ENCODE results near the gene ZSWIM4. TPM values are rescaled to one million over a fixed set of nuclear protein-coding genes. Genes with fewer than 3 reads are reported as not detected.
"Not testable (repeated sequence)": the region's sequence is repeated elsewhere in the genome, so short reads cannot be mapped to it uniquely, and the experiment has no call there.

ZSWIM4 gene
- total and polyA plus RNA-seq, 3 donors from 2014 or later = 3.4 to 10.0 (median 4.7) TPM

- Histone ChIP-seq H3K4me3 (peak within 1 kb of the TSS; percentile 85 to 89), H3K9me3 (no peaks in the 10 kb centered on the region), H3K4me1 (peaks cover 11% of the 10 kb centered on the region), H3K27ac (peak within 1 kb of the TSS; percentile 88), H3K27me3 (no peaks in the 10 kb centered on the region), H3K36me3 (ENCODE audit: low read depth, missing control alignments) (no peaks in the 10 kb centered on the region)
- TF ChIP-seq POLR2A (IDR thresholded peaks at IDR 0.05) (peak; percentile 81), CTCF (IDR thresholded peaks at IDR 0.05) (no peak)
- 0% methylated on average over 60 to 61 of the region's 61 CpGs for WGBS, 2 donors
- peak; percentile 97 for DNase-seq
- intact Hi-C loops (cut with DNase I; ENCODE audit: low total_unique reads) = no loop called here
Measured at GRCh38 chr19:13774217-13775191, 20.7 kb upstream of the ZSWIM4 start, which contains the start of gene C19orf53. TSS of gene C19orf53 (plus strand) at chr19:13774456. CDS start at chr19:13774478, 22 bp downstream.

- WGBS, 2 donors = 84 to 88% methylated on average over 7 to 9 of the region's 9 CpGs
- intact Hi-C loops (cut with DNase I; ENCODE audit: low total_unique reads) = no loop called here
- H3K4me3 ChIP-seq = no peak overlapping the region
- TF ChIP-seq POLR2A (IDR thresholded peaks at IDR 0.05) (no peak), CTCF (IDR thresholded peaks at IDR 0.05) (no peak)
- no peaks in the 10 kb centered on the region for H3K9me3 ChIP-seq
- H3K36me3 ChIP-seq (ENCODE audit: low read depth, missing control alignments) = no peaks in the 10 kb centered on the region
- peaks cover 22% of the 10 kb centered on the region for H3K4me1 ChIP-seq
- no peak for DNase-seq
- H3K27ac ChIP-seq = no peak overlapping the region
- H3K27me3 ChIP-seq = no peaks in the 10 kb centered on the region
Measured at GRCh38 chr19:13778398-13778797, 16.8 kb upstream of the ZSWIM4 start.

GRCh38 chr19:13778847-13779246, 16.4 kb upstream of the ZSWIM4 start:
- intact Hi-C loops (cut with DNase I; ENCODE audit: low total_unique reads) = no loop called here
- peaks cover 18% of the 10 kb centered on the region for H3K4me1 ChIP-seq
- no peaks in the 10 kb centered on the region for H3K9me3 ChIP-seq
- TF ChIP-seq CTCF (IDR thresholded peaks at IDR 0.05) = no peak
- TF ChIP-seq POLR2A (IDR thresholded peaks at IDR 0.05) = no peak
- 81 to 96% methylated on average over 4 to 5 of the region's 6 CpGs for WGBS, 2 donors
- no peak overlapping the region for H3K4me3 ChIP-seq
- DNase-seq = no peak
- no peaks in the 10 kb centered on the region for H3K36me3 ChIP-seq (ENCODE audit: low read depth, missing control alignments)
- no peak overlapping the region for H3K27ac ChIP-seq
- no peaks in the 10 kb centered on the region for H3K27me3 ChIP-seq

- not testable (repeated sequence) for H3K9me3 ChIP-seq; H3K4me3 ChIP-seq; H3K27me3 ChIP-seq; H3K27ac ChIP-seq; DNase-seq; H3K36me3 ChIP-seq (ENCODE audit: low read depth, missing control alignments)
- peaks cover 18% of the 10 kb centered on the region for H3K4me1 ChIP-seq
- 93 to 98% methylated on average over 8 of the region's 8 CpGs for WGBS, 2 donors
- intact Hi-C loops (cut with DNase I; ENCODE audit: low total_unique reads) = loop anchor here (10.0 kb wide), 1 partner anchor 85 kb away; no protein-coding TSS in a partner anchor
Measured at GRCh38 chr19:13779794-13780193, 15.4 kb upstream of the ZSWIM4 start.

- no peak overlapping the region for H3K27ac ChIP-seq
- no peaks in the 10 kb centered on the region for H3K9me3 ChIP-seq
- no peak for TF ChIP-seq POLR2A (IDR thresholded peaks at IDR 0.05)
- no peak for TF ChIP-seq CTCF (IDR thresholded peaks at IDR 0.05)
- DNase-seq = peak; percentile 58
- 15 to 17% methylated on average over 5 of the region's 5 CpGs for WGBS, 2 donors
- intact Hi-C loops (cut with DNase I; ENCODE audit: low total_unique reads) = loop anchor here (10.0 kb wide), 1 partner anchor 83 kb away; no protein-coding TSS in a partner anchor
- H3K36me3 ChIP-seq (ENCODE audit: low read depth, missing control alignments) = no peaks in the 10 kb centered on the region
- no peak overlapping the region for H3K4me3 ChIP-seq
- H3K4me1 ChIP-seq = peaks cover 16% of the 10 kb centered on the region
- no peaks in the 10 kb centered on the region for H3K27me3 ChIP-seq
Measured at GRCh38 chr19:13781547-13781946, 13.7 kb upstream of the ZSWIM4 start.
